ENCODE results near the gene HRH1. TPM values are rescaled to one million over a fixed set of nuclear protein-coding genes. Genes with fewer than 3 reads are reported as not detected.

Gene HRH1
- total RNA-seq, 1 donor from 2014 or later: 0.19 TPM

DNA sequence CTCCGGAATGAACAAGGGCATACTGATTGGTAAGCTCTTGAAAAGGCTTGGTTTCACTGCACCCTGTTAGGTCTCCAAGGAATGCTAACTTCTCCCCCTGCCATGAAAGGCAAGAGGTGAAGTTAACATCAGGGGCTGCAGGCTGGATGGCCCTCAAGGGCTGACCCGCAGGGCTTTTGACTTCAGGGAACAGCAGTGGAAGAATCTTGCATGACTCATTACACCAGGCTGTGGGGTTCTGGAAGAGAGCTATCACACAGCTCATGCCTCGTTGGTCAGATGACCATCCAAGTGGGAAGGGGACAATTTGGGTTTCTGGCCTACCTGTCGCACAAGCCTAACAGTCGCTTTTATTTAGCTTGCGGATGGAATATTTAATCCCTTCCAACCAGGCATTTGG lies 94.3 kb downstream of the HRH1 start:
- H3K9me3 ChIP-seq (ENCODE audit: low read depth): no peaks in the 10 kb centered on the region
- H3K27me3 Mint-ChIP-seq (ENCODE audit: insufficient read depth, low read depth): peaks cover 4% of the 10 kb centered on the region
- no peaks in the 10 kb centered on the region for H3K4me1 Mint-ChIP-seq
- H3K36me3 Mint-ChIP-seq: no peaks in the 10 kb centered on the region
- peaks cover 5% of the 10 kb centered on the region for H3K27me3 ChIP-seq
- no peaks in the 10 kb centered on the region for H3K36me3 ChIP-seq
- DNase-seq (ENCODE audit: low spot score): no peak
- H3K4me2 ChIP-seq: no peak overlapping the region
- no peak overlapping the region for H3K9ac ChIP-seq
- no peaks in the 10 kb centered on the region for H3K9me3 Mint-ChIP-seq
- H3K27ac ChIP-seq: no peak overlapping the region
- H4K20me1 ChIP-seq (ENCODE audit: low read depth): no peaks in the 10 kb centered on the region
- H3K4me3 ChIP-seq: no peak overlapping the region
- H3F3A ChIP-seq (ENCODE audit: low read depth): no peaks in the 10 kb centered on the region
- no peak overlapping the region for H3K4me3 Mint-ChIP-seq
- no peaks in the 10 kb centered on the region for H3K79me2 ChIP-seq (ENCODE audit: low read depth)
- no peaks in the 10 kb centered on the region for H3K4me1 ChIP-seq
- no peak overlapping the region for H2AFZ ChIP-seq (replicated peaks)
- TF ChIP-seq EZH2 (IDR thresholded peaks at IDR 0.05): no peak
- TF ChIP-seq EZH2phosphoT487 (IDR thresholded peaks at IDR 0.05): no peak
- TF ChIP-seq, protein P1, sequence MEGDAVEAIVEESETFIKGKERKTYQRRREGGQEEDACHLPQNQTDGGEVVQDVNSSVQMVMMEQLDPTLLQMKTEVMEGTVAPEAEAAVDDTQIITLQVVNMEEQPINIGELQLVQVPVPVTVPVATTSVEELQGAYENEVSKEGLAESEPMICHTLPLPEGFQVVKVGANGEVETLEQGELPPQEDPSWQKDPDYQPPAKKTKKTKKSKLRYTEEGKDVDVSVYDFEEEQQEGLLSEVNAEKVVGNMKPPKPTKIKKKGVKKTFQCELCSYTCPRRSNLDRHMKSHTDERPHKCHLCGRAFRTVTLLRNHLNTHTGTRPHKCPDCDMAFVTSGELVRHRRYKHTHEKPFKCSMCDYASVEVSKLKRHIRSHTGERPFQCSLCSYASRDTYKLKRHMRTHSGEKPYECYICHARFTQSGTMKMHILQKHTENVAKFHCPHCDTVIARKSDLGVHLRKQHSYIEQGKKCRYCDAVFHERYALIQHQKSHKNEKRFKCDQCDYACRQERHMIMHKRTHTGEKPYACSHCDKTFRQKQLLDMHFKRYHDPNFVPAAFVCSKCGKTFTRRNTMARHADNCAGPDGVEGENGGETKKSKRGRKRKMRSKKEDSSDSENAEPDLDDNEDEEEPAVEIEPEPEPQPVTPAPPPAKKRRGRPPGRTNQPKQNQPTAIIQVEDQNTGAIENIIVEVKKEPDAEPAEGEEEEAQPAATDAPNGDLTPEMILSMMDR (IDR thresholded peaks at IDR 0.05): no peak
- H3K27ac Mint-ChIP-seq: no peak overlapping the region

DNA sequence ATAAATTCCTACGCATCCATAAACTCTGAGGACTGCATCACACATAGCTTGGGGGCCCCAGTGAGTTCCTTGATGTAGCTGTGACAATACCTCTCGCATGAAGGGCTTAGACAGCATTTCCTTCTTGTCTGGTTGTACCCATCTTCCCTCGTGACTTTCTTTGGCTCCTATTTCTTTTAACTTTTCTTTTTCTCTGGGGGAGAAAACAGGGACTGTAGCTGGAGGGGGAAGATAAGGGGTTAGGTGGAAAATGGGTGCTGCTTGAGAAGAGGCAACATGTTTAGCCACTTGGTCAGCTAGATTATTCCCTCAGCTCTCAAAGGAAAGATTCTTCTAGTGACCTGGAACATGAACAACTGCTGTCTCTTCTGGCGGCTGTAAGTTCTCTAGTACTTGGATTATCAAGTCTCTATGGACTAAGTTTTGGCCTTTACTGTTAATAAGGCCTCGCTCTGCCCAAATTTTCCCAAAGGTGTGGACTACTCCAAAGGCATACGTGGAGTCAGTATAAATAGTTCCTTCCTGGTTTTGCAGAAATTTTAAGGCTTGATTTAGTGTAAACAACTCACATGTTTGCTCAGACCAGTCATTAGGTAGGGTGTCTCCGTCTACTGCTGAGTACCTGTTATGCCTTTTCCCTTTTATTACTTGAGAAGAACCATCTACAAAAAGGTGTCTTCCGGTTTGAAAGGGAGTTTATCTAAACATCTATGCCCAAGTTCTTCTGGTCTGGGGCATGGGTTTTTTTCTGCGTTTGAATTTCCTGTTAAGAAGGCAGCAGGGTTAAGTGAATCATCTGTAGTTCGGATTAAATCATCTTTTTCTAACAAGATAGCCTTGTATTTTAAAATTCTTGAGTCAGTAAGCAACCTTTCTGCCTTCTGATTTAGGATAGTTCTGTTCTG lies 96.9 kb downstream of the HRH1 start:
- H3K36me3 ChIP-seq: no peaks in the 10 kb centered on the region
- Mint-ChIP-seq H3K9me3 (no peaks in the 10 kb centered on the region), H3K36me3 (no peaks in the 10 kb centered on the region), H3K4me1 (no peaks in the 10 kb centered on the region), H3K27ac (no peak overlapping the region), H3K4me3 (no peak overlapping the region), H3K27me3 (ENCODE audit: insufficient read depth, low read depth) (peaks cover 7% of the 10 kb centered on the region)
- no peaks in the 10 kb centered on the region for H4K20me1 ChIP-seq (ENCODE audit: low read depth)
- no peak for TF ChIP-seq EZH2phosphoT487 (IDR thresholded peaks at IDR 0.05)
- TF ChIP-seq, protein P1 (IDR thresholded peaks at IDR 0.05): no peak
- no peak for TF ChIP-seq EZH2 (IDR thresholded peaks at IDR 0.05)
- no peak overlapping the region for H3K4me2 ChIP-seq
- no peaks in the 10 kb centered on the region for H3K9me3 ChIP-seq (ENCODE audit: low read depth)
- H2AFZ ChIP-seq (replicated peaks): no peak overlapping the region
- no peaks in the 10 kb centered on the region for H3K79me2 ChIP-seq (ENCODE audit: low read depth)
- no peaks in the 10 kb centered on the region for H3F3A ChIP-seq (ENCODE audit: low read depth)
- no peaks in the 10 kb centered on the region for H3K4me1 ChIP-seq
- H3K4me3 ChIP-seq: no peak overlapping the region
- DNase-seq (ENCODE audit: low spot score): no peak
- H3K27me3 ChIP-seq: peaks cover 5% of the 10 kb centered on the region
- H3K27ac ChIP-seq: no peak overlapping the region
- no peak overlapping the region for H3K9ac ChIP-seq

DNA sequence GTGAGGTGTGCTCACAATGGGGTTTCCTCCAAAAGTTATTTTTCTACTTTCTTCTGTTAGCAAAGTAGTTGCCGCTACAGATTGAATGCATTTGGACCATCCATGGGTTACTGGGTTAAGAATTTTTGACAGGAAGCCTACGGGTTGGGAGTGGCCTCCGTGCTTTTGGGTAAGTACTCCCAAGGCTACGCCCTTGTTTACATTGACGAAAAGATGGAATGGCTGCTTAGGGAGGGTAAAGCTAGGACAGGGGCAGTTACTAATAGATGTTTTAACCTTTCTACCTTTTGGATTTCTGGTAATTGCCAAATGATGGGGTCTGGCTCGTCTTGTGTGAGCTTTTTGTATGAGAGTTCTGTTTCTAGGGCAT lies 97.5 kb downstream of the HRH1 start:
- Mint-ChIP-seq H3K36me3 (no peaks in the 10 kb centered on the region), H3K27me3 (ENCODE audit: insufficient read depth, low read depth) (peaks cover 7% of the 10 kb centered on the region), H3K4me1 (no peaks in the 10 kb centered on the region), H3K27ac (no peak overlapping the region), H3K4me3 (no peak overlapping the region), H3K9me3 (no peaks in the 10 kb centered on the region)
- Histone ChIP-seq H3K27ac (no peak overlapping the region), H3K4me2 (no peak overlapping the region), H3K9me3 (ENCODE audit: low read depth) (no peaks in the 10 kb centered on the region), H2AFZ (replicated peaks) (no peak overlapping the region), H3K9ac (no peak overlapping the region), H3K36me3 (no peaks in the 10 kb centered on the region), H3K27me3 (peaks cover 5% of the 10 kb centered on the region), H4K20me1 (ENCODE audit: low read depth) (no peaks in the 10 kb centered on the region), H3K4me1 (no peaks in the 10 kb centered on the region), H3K4me3 (no peak overlapping the region), H3K79me2 (ENCODE audit: low read depth) (no peaks in the 10 kb centered on the region), H3F3A (ENCODE audit: low read depth) (no peaks in the 10 kb centered on the region)
- no peak for DNase-seq (ENCODE audit: low spot score)
- TF ChIP-seq, protein P1 (IDR thresholded peaks at IDR 0.05): no peak
- no peak for TF ChIP-seq EZH2 (IDR thresholded peaks at IDR 0.05)
- TF ChIP-seq EZH2phosphoT487 (IDR thresholded peaks at IDR 0.05): no peak
